HEK293T (cell line): Measurements from ENCODE around the gene IL22RA2.

ENCODE experiments used
- ARNT ChIP-seq: fragments of 450-650 bp; IDR thresholded peaks from 2 replicates; pipeline ENCODE4 v1.6.1; 2017; ENCODE audit warnings: mild to moderate bottlenecking
- BHLHE40 ChIP-seq: fragments of 450-650 bp; IDR thresholded peaks from 2 replicates; pipeline ENCODE4 v1.6.1; 2016; ENCODE audit warnings: mild to moderate bottlenecking, moderate library complexity, borderline replicate concordance
- CTBP1 ChIP-seq: fragments of 450-650 bp; IDR thresholded peaks from 2 replicates; pipeline ENCODE4 v1.6.1; 2016; ENCODE audit warnings: borderline replicate concordance
- ELF4 ChIP-seq: fragments of 450-650 bp; IDR thresholded peaks from 2 replicates; pipeline ENCODE4 v1.6.1; 2017; ENCODE audit warnings: antibody characterized with exemption
- FOXK2 ChIP-seq: fragments of 450-650 bp; IDR thresholded peaks from 2 replicates; pipeline ENCODE4 v1.6.1; 2016; ENCODE audit warnings: mild to moderate bottlenecking
- FOXM1 ChIP-seq: fragments of 450-650 bp; IDR thresholded peaks from 2 replicates; pipeline ENCODE4 v1.6.1; 2017; ENCODE audit warnings: mild to moderate bottlenecking, borderline replicate concordance
- HDGF ChIP-seq: fragments of 450-650 bp; IDR thresholded peaks from 2 replicates; pipeline ENCODE4 v1.6.1; 2017; ENCODE audit warnings: antibody characterized with exemption, borderline replicate concordance
- LEF1 ChIP-seq: fragments of 450-650 bp; IDR thresholded peaks from 2 replicates; pipeline ENCODE4 v1.6.1; 2017; ENCODE audit warnings: mild to moderate bottlenecking, borderline replicate concordance
- NFRKB ChIP-seq: fragments of 450-650 bp; IDR thresholded peaks from 2 replicates; pipeline ENCODE4 v1.6.1; 2016; ENCODE audit warnings: mild to moderate bottlenecking, moderate library complexity
- SP1 ChIP-seq: fragments of 450-650 bp; IDR thresholded peaks from 2 replicates; pipeline ENCODE4 v1.6.1; 2017
- SUZ12 ChIP-seq: fragments of 450-650 bp; IDR thresholded peaks from 2 replicates; pipeline ENCODE4 v1.6.1; 2016; ENCODE audit warnings: mild to moderate bottlenecking
- TARDBP ChIP-seq: fragments of 450-650 bp; IDR thresholded peaks from 2 replicates; pipeline ENCODE4 v1.6.1; 2016
- TF ChIP-seq, protein P1 (sequence below): fragments of 450-650 bp; IDR thresholded peaks from 2 replicates; pipeline ENCODE4 v1.6.1; 2016

DNA sequence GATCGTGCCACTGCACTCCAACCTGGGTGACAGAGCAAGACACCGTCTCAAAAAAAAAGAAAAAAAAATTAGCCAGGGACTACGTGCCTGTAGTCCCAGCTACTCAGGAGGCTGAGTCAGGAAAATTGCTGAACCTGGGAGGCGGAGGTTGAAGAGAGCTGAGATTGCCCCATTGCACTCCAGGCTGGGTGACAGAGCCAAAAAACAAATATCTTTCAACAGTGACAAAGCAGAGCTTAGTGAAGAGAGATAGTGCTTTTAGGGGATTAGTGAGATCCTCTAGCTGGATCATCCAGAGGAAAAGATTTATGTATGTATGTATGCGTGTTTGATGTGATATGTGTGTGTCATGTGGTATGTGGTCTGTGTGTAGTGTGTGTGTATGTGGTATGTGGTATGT is 56.6 kb downstream of the IL22RA2 start:
- TF ChIP-seq ELF4 (no peak), FOXK2 (no peak), HDGF (no peak), FOXM1 (no peak), SP1 (no peak), BHLHE40 (no peak), SUZ12 (no peak), CTBP1 (no peak), NFRKB (no peak), LEF1 (no peak), TARDBP (no peak), ARNT (no peak)
- TF ChIP-seq, protein P1, sequence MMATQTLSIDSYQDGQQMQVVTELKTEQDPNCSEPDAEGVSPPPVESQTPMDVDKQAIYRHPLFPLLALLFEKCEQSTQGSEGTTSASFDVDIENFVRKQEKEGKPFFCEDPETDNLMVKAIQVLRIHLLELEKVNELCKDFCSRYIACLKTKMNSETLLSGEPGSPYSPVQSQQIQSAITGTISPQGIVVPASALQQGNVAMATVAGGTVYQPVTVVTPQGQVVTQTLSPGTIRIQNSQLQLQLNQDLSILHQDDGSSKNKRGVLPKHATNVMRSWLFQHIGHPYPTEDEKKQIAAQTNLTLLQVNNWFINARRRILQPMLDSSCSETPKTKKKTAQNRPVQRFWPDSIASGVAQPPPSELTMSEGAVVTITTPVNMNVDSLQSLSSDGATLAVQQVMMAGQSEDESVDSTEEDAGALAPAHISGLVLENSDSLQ = no peak
